H9 (cell line): Measurements from ENCODE around the gene VENTX. TPM values are rescaled to one million over a fixed set of nuclear protein-coding genes. Genes with fewer than 3 reads are reported as not detected.

Source experiments
- DNase-seq: peaks from one replicate; pipeline ENCODE4 v3.0.0-alpha.2; 2017
- H2AFZ ChIP-seq: one replicate; pipeline ENCODE4 v1.6.1; 2013; ENCODE audit warnings: mild to moderate bottlenecking, low read length, control low read depth, moderate library complexity
- H2AK5ac ChIP-seq: 2 replicates; pipeline ENCODE4 v1.6.1; 2013; ENCODE audit warnings: low read length, control low read depth, mixed read lengths; ENCODE audit not compliant: insufficient read length
- H2BK120ac ChIP-seq: one replicate; pipeline ENCODE4 v1.6.1; 2013; ENCODE audit warnings: low read depth, mild to moderate bottlenecking, low read length, control low read depth, inconsistent platforms; ENCODE audit not compliant: poor library complexity, severe bottlenecking
- H2BK12ac ChIP-seq: 2 replicates; pipeline ENCODE4 v1.6.1; 2013; ENCODE audit warnings: low read length, control low read depth, mixed read lengths, low read depth; ENCODE audit not compliant: insufficient read length
- H2BK15ac ChIP-seq: 2 replicates; pipeline ENCODE4 v1.6.1; 2013; ENCODE audit warnings: low read depth, low read length, control low read depth
- H2BK20ac ChIP-seq: one replicate; pipeline ENCODE4 v1.6.1; 2013; ENCODE audit warnings: low read depth, mild to moderate bottlenecking, low read length, control low read depth, inconsistent platforms; ENCODE audit not compliant: poor library complexity, severe bottlenecking
- H2BK5ac ChIP-seq: 2 replicates; pipeline ENCODE4 v1.6.1; 2013; ENCODE audit warnings: low read length, control low read depth, mixed read lengths; ENCODE audit not compliant: insufficient read length
- H3K14ac ChIP-seq: 2 replicates; pipeline ENCODE4 v1.6.1; 2013; ENCODE audit warnings: low read length, control low read depth; ENCODE audit not compliant: insufficient read depth
- H3K18ac ChIP-seq: 2 replicates; pipeline ENCODE4 v1.6.1; 2013; ENCODE audit warnings: low read depth, mild to moderate bottlenecking, mixed read lengths, low read length, control low read depth; ENCODE audit not compliant: insufficient read length
- H3K23ac ChIP-seq: 2 replicates; pipeline ENCODE4 v1.6.1; 2013; ENCODE audit warnings: low read length, control low read depth, mixed read lengths, low read depth; ENCODE audit not compliant: insufficient read length
- H3K23me2 ChIP-seq: 2 replicates; pipeline ENCODE4 v1.6.1; 2013; ENCODE audit warnings: low read depth, mild to moderate bottlenecking, mixed read lengths, low read length, control low read depth; ENCODE audit not compliant: insufficient read length, poor library complexity, severe bottlenecking
- H3K27ac ChIP-seq: 2 replicates; pipeline ENCODE4 v1.5.1; 2013; ENCODE audit warnings: low read length, control low read depth, mixed read lengths, low read depth; ENCODE audit not compliant: insufficient read length
- H3K27me3 ChIP-seq: 2 replicates; pipeline ENCODE4 v1.6.1; 2013; ENCODE audit warnings: low read length, control low read depth, inconsistent platforms; ENCODE audit not compliant: insufficient read depth
- H3K4ac ChIP-seq: 2 replicates; pipeline ENCODE4 v1.6.1; 2013; ENCODE audit warnings: low read depth, mild to moderate bottlenecking, control low read depth, inconsistent platforms, low read length, moderate library complexity
- H3K4me1 ChIP-seq: 2 replicates; pipeline ENCODE4 v1.6.1; 2013; ENCODE audit warnings: low read length, control low read depth, inconsistent platforms; ENCODE audit not compliant: insufficient read depth
- H3K4me2 ChIP-seq: 2 replicates; pipeline ENCODE4 v1.6.1; 2013; ENCODE audit warnings: low read length, control low read depth, mixed read lengths; ENCODE audit not compliant: insufficient read length, insufficient read depth
- H3K56ac ChIP-seq: 2 replicates; pipeline ENCODE4 v1.6.1; 2013; ENCODE audit warnings: low read depth, mild to moderate bottlenecking, mixed read lengths, low read length, control low read depth; ENCODE audit not compliant: insufficient read length
- H3K79me1 ChIP-seq: 2 replicates; pipeline ENCODE4 v1.6.1; 2013; ENCODE audit warnings: low read depth, mild to moderate bottlenecking, moderate library complexity, low read length, control low read depth, inconsistent platforms; ENCODE audit not compliant: insufficient read depth, poor library complexity, severe bottlenecking
- H3K79me2 ChIP-seq: 2 replicates; pipeline ENCODE4 v1.6.1; 2013; ENCODE audit warnings: low read length, control low read depth, inconsistent platforms; ENCODE audit not compliant: insufficient read depth
- H3K9ac ChIP-seq: 2 replicates; pipeline ENCODE4 v1.6.1; 2013; ENCODE audit warnings: low read length, control low read depth, mixed read lengths; ENCODE audit not compliant: insufficient read length; ENCODE audit errors: extremely low read depth
- H3K9me3 ChIP-seq: one replicate; pipeline ENCODE4 v1.6.1; 2013; ENCODE audit warnings: low read depth, low read length, inconsistent platforms; ENCODE audit not compliant: control insufficient read depth
- H3T11ph ChIP-seq: one replicate; pipeline ENCODE4 v1.6.1; 2013; ENCODE audit warnings: mild to moderate bottlenecking, low read length, control low read depth, inconsistent platforms
- H4K20me1 ChIP-seq: one replicate; pipeline ENCODE4 v1.6.1; 2013; ENCODE audit not compliant: control insufficient read depth, insufficient read length, insufficient read depth
- H4K5ac ChIP-seq: 2 replicates; pipeline ENCODE4 v1.6.1; 2013; ENCODE audit warnings: low read depth, mild to moderate bottlenecking, mixed read lengths, low read length, control low read depth; ENCODE audit not compliant: insufficient read length
- H4K8ac ChIP-seq: replicated peaks from 2 replicates; pipeline ENCODE4 v1.6.1; 2013; ENCODE audit warnings: low read length, control low read depth, mixed read lengths, low read depth; ENCODE audit not compliant: insufficient read length
- H4K91ac ChIP-seq: 2 replicates; pipeline ENCODE4 v1.6.1; 2013; ENCODE audit warnings: low read depth, mild to moderate bottlenecking, moderate library complexity, mixed read lengths, low read length, control low read depth; ENCODE audit not compliant: insufficient read length
- H3K27ac Mint-ChIP-seq, 3 experiments: 2 replicates in 2 of 3; 3 replicates in 1 of 3; pipeline ENCODE4 v1.8.0; 2020 to 2021; ENCODE audit warnings: mixed read lengths in 3 of 3, mild to moderate bottlenecking in 1 of 3, moderate library complexity in 1 of 3
- H3K27me3 Mint-ChIP-seq: 2 replicates; pipeline ENCODE4 v1.8.0; 2021; ENCODE audit warnings: low read depth, mild to moderate bottlenecking, moderate library complexity, mixed read lengths
- H3K36me3 Mint-ChIP-seq, 3 experiments: 2 replicates in 2 of 3; 3 replicates in 1 of 3; pipeline ENCODE4 v1.8.0; 2020 to 2021; ENCODE audit warnings: low read depth in 3 of 3, mixed read lengths in 3 of 3; ENCODE audit not compliant: insufficient read depth in 1 of 3
- H3K4me1 Mint-ChIP-seq, 2 experiments: 2 replicates each; pipeline ENCODE4 v1.8.0; 2020; ENCODE audit warnings: mixed read lengths in 2 of 2
- H3K4me3 Mint-ChIP-seq, 2 experiments: 2 replicates in 1 of 2; 3 replicates in 1 of 2; pipeline ENCODE4 v1.8.0; 2020 to 2021; ENCODE audit warnings: mild to moderate bottlenecking in 2 of 2, mixed read lengths in 2 of 2, moderate library complexity in 1 of 2
- H3K9me3 Mint-ChIP-seq, 2 experiments: 2 replicates in 1 of 2; 3 replicates in 1 of 2; pipeline ENCODE4 v1.8.0; 2020; ENCODE audit warnings: mild to moderate bottlenecking in 2 of 2, mixed read lengths in 2 of 2, moderate library complexity in 1 of 2
- WGBS: extraction: QIAGEN DNeasy Blood & Tissue Kit; methylation state at CpG from one replicate; pipeline ENCODE4 v1.1.7; 2013; ENCODE audit warnings: missing lambda C conversion rate, low lambda C conversion rate, mixed read lengths; ENCODE audit not compliant: insufficient read length; ENCODE audit errors: extremely low coverage; 5-methylcytosine and 5-hydroxymethylcytosine counted together
- total RNA-seq: library from RNA; stranded (reverse); gene quantifications from 2 replicates; pipeline ENCODE4 v1.2.1, GENCODE V29; 2021
- TF ChIP-seq, protein P1 (sequence below): fragments of 200-600 bp; sonication (generic); conservative IDR thresholded peaks from 3 replicates; pipeline ENCODE4 v1.8.0; 2021; ENCODE audit warnings: antibody characterized with exemption, mild to moderate bottlenecking

VENTX gene
- total RNA-seq, 1 experiment from 2014 or later: 10.9 TPM

GRCh38 chr10:133262696-133263095 is 25.0 kb downstream of the VENTX start:
- H3K27me3 Mint-ChIP-seq: peaks cover 19% of the 10 kb centered on the region
- H3K14ac ChIP-seq: no peak overlapping the region
- TF ChIP-seq, protein P1, sequence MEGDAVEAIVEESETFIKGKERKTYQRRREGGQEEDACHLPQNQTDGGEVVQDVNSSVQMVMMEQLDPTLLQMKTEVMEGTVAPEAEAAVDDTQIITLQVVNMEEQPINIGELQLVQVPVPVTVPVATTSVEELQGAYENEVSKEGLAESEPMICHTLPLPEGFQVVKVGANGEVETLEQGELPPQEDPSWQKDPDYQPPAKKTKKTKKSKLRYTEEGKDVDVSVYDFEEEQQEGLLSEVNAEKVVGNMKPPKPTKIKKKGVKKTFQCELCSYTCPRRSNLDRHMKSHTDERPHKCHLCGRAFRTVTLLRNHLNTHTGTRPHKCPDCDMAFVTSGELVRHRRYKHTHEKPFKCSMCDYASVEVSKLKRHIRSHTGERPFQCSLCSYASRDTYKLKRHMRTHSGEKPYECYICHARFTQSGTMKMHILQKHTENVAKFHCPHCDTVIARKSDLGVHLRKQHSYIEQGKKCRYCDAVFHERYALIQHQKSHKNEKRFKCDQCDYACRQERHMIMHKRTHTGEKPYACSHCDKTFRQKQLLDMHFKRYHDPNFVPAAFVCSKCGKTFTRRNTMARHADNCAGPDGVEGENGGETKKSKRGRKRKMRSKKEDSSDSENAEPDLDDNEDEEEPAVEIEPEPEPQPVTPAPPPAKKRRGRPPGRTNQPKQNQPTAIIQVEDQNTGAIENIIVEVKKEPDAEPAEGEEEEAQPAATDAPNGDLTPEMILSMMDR: no peak
- no peak overlapping the region for H3K23ac ChIP-seq
- H3K4ac ChIP-seq: no peak overlapping the region
- H4K5ac ChIP-seq: no peak overlapping the region
- no peaks in the 10 kb centered on the region for H3K79me1 ChIP-seq
- DNase-seq: no peak
- no peak overlapping the region for H4K8ac ChIP-seq
- no peak overlapping the region for H2AFZ ChIP-seq
- no peak overlapping the region for H3K27ac Mint-ChIP-seq
- H2BK15ac ChIP-seq: no peak overlapping the region
- no peak overlapping the region for H4K91ac ChIP-seq
- H3K9me3 Mint-ChIP-seq: no peaks in the 10 kb centered on the region
- H3K27me3 ChIP-seq: no peaks in the 10 kb centered on the region; the same call in 1 of the 2 replicates
- no CpG with 5 or more reads among the region's 14 CpGs for WGBS
- peak overlapping the region; percentile 52 for H3K4me2 ChIP-seq
- no peaks in the 10 kb centered on the region for H3K36me3 Mint-ChIP-seq
- no peaks in the 10 kb centered on the region for H3K79me2 ChIP-seq
- no peak overlapping the region for H2BK120ac ChIP-seq
- H3K9me3 ChIP-seq: no peaks in the 10 kb centered on the region
- peaks cover 3 to 20% of the 10 kb centered on the region in 2 experiments; a peak in 3 of 4 replicates for H3K4me1 Mint-ChIP-seq
- H3K23me2 ChIP-seq: peaks cover 7% of the 10 kb centered on the region
- H4K20me1 ChIP-seq: peaks cover 3% of the 10 kb centered on the region
- no peak overlapping the region for H2AK5ac ChIP-seq
- H3K4me3 Mint-ChIP-seq: peak overlapping the region in 1 of 2 experiments; percentile 79; a peak in 2 of 5 replicates
- no peak overlapping the region for H3K56ac ChIP-seq
- H3K9ac ChIP-seq: no peak overlapping the region
- H3K27ac ChIP-seq: no peak overlapping the region
- H2BK20ac ChIP-seq: no peak overlapping the region
- no peak overlapping the region for H3K18ac ChIP-seq
- H2BK12ac ChIP-seq: no peak overlapping the region
- H3K4me1 ChIP-seq: no peaks in the 10 kb centered on the region
- H2BK5ac ChIP-seq: no peak overlapping the region
- no peak overlapping the region for H3T11ph ChIP-seq
